Kidney epithelial cell (primary cell): ENCODE data around the gene RELT. TPM values are rescaled to one million over a fixed set of nuclear protein-coding genes. Genes with fewer than 3 reads are reported as not detected.

Experiments used
- DNase-seq: peaks from one replicate; pipeline ENCODE4 v3.0.0-alpha.2; 2010; ENCODE audit warnings: low read depth
- H3K27me3 ChIP-seq: 2 replicates; pipeline ENCODE4 v1.6.0; 2011; ENCODE audit warnings: low read length; ENCODE audit not compliant: control insufficient read depth, insufficient read depth
- H3K36me3 ChIP-seq: 2 replicates; pipeline ENCODE4 v1.5.1; 2011; ENCODE audit warnings: low read length; ENCODE audit not compliant: control insufficient read depth, insufficient read depth
- H3K4me3 ChIP-seq: 2 replicates; pipeline ENCODE4 v1.5.1; 2011; ENCODE audit warnings: low read depth, mild to moderate bottlenecking, control low read depth, low read length
- CTCF ChIP-seq: IDR thresholded peaks from 2 replicates; pipeline ENCODE4 v1.5.1; 2011; ENCODE audit warnings: mild to moderate bottlenecking, moderate library complexity, low read length, control low read depth, inconsistent platforms; ENCODE audit not compliant: insufficient read depth, poor library complexity, severe bottlenecking
- total RNA-seq: library from RNA; depleted of rRNA; stranded (reverse); fragments of >200 nt; gene quantifications from 2 replicates; pipeline ENCODE4 v1.2.3, GENCODE V29; 2015

Gene RELT
- total RNA-seq, 1 donor from 2014 or later: 8.0 TPM

- no peak for TF ChIP-seq CTCF
- no peak for DNase-seq
- Histone ChIP-seq H3K27me3 (no peaks in the 10 kb centered on the region), H3K36me3 (no peaks in the 10 kb centered on the region), H3K4me3 (no peak overlapping the region)
Measured at GRCh38 chr11:73338279-73338678, 37.9 kb upstream of the RELT start.

- DNase-seq: no peak
- H3K27me3 ChIP-seq: no peaks in the 10 kb centered on the region
- no peak overlapping the region for H3K4me3 ChIP-seq
- H3K36me3 ChIP-seq: no peaks in the 10 kb centered on the region
- TF ChIP-seq CTCF: no peak
Measured at GRCh38 chr11:73340164-73340563, 36.0 kb upstream of the RELT start.

- no peak for DNase-seq
- peak overlapping the region; percentile 33 for H3K4me3 ChIP-seq
- no peaks in the 10 kb centered on the region for H3K36me3 ChIP-seq
- no peak for TF ChIP-seq CTCF
- H3K27me3 ChIP-seq: no peaks in the 10 kb centered on the region
Measured at GRCh38 chr11:73342633-73343032, 33.6 kb upstream of the RELT start.

- no peak for TF ChIP-seq CTCF
- H3K4me3 ChIP-seq: peak overlapping the region; percentile 33
- DNase-seq: no peak
- no peaks in the 10 kb centered on the region for H3K27me3 ChIP-seq
- no peaks in the 10 kb centered on the region for H3K36me3 ChIP-seq
Measured at GRCh38 chr11:73343076-73343873, 32.9 kb upstream of the RELT start.

GRCh38 chr11:73344191-73344607 lies 32.0 kb upstream of the RELT start:
- Histone ChIP-seq H3K4me3 (no peak overlapping the region), H3K27me3 (no peaks in the 10 kb centered on the region)

More at GRCh38 chr11:73344191-73344607, 32.0 kb upstream of the RELT start:
- no peaks in the 10 kb centered on the region for H3K36me3 ChIP-seq
- DNase-seq: no peak
- no peak for TF ChIP-seq CTCF
